ENCODE results near the gene SLC5A1. TPM values are rescaled to one million over a fixed set of nuclear protein-coding genes. Genes with fewer than 3 reads are reported as not detected.
"Not testable (repeated sequence)": the region's sequence is repeated elsewhere in the genome, so short reads cannot be mapped to it uniquely, and the experiment has no call there.

The SLC5A1 gene
- total RNA-seq, 3 donors from 2014 or later = 1.3 to 5.3 TPM; not detected in 1

DNA sequence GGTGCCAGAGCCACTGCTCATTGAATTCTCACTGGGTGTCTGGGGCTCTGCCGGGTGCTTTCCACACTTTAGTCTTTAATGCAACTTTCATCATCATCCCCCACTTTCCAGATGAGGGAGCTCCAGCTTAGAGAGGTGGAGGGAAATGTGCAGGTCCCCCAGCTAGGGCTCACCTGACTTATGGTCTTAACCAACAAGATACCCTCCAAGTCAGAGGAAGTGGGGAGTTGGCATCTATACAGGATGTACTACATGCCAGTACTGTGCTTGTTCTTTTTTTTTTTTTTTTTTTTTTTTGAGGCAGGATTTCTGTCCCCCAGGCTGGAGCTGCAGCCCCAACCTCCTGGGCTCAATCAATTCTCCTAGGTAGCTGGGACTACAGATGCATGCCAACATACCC, 89.7 kb downstream of the SLC5A1 start:
- TF ChIP-seq, protein P1, sequence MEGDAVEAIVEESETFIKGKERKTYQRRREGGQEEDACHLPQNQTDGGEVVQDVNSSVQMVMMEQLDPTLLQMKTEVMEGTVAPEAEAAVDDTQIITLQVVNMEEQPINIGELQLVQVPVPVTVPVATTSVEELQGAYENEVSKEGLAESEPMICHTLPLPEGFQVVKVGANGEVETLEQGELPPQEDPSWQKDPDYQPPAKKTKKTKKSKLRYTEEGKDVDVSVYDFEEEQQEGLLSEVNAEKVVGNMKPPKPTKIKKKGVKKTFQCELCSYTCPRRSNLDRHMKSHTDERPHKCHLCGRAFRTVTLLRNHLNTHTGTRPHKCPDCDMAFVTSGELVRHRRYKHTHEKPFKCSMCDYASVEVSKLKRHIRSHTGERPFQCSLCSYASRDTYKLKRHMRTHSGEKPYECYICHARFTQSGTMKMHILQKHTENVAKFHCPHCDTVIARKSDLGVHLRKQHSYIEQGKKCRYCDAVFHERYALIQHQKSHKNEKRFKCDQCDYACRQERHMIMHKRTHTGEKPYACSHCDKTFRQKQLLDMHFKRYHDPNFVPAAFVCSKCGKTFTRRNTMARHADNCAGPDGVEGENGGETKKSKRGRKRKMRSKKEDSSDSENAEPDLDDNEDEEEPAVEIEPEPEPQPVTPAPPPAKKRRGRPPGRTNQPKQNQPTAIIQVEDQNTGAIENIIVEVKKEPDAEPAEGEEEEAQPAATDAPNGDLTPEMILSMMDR (IDR thresholded peaks at IDR 0.05) = no peak
- TF ChIP-seq POLR2AphosphoS5 (IDR thresholded peaks at IDR 0.05) (no peak), POLR2A (IDR thresholded peaks at IDR 0.05) (no peak)
- Histone ChIP-seq H3K4me3 (no peak overlapping the region), H3K36me3 (no peaks in the 10 kb centered on the region), H3K27me3 (no peaks in the 10 kb centered on the region), H3K27ac (no peak overlapping the region), H3K4me1 (no peaks in the 10 kb centered on the region), H3K9me3 (no peaks in the 10 kb centered on the region)
- intact Hi-C loops (cut with DNase I; ENCODE audit: low total_unique reads) = no loop called here
- no peak for DNase-seq (ENCODE audit: low spot score in 2 of 2)

DNA sequence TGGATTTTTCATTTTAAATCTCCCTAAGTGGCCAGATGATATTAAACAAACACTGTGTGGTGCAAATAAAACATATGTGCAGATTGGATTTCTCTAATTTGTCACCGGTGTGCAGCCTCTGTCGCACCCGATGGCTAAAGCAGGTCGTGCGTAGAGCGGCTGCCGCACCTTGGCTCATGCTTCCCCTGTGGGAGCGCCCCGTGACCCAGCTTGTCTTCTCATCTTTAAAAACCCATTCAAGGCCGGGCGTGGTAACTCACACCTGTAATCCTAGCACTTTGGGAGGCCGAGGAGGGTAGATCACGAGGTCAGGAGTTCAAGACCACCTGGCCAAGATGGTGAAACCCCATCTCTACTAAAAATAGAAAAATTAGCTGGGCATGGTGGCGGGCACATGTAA, 91.7 kb downstream of the SLC5A1 start:
- H3K27ac ChIP-seq; H3K27me3 ChIP-seq; DNase-seq (ENCODE audit: low spot score in 2 of 2); H3K9me3 ChIP-seq; H3K4me1 ChIP-seq; H3K4me3 ChIP-seq; H3K36me3 ChIP-seq; intact Hi-C loops (cut with DNase I; ENCODE audit: low total_unique reads): not testable (repeated sequence)

DNA sequence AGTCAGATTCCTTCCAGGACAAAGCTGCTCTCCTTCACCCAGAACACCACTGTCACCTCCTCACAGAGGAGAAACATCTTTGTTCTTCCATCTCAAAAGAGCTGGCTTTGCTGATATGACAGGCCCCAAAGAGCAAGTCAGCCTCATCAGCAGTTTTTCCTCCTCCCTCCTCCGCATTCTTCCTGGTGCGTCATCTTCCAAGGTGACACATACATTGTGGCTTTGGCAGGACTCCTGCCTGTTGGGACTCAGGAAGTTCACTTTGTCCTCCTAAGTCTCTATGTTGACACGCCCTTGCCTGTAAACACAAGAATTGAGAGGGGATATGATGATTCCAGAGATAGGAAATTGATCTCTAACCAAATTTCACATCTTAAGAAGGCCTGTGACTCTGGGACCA, 92.9 kb downstream of the SLC5A1 start:
- intact Hi-C loops (cut with DNase I; ENCODE audit: low total_unique reads); H3K27me3 ChIP-seq; H3K36me3 ChIP-seq: not testable (repeated sequence)

DNA sequence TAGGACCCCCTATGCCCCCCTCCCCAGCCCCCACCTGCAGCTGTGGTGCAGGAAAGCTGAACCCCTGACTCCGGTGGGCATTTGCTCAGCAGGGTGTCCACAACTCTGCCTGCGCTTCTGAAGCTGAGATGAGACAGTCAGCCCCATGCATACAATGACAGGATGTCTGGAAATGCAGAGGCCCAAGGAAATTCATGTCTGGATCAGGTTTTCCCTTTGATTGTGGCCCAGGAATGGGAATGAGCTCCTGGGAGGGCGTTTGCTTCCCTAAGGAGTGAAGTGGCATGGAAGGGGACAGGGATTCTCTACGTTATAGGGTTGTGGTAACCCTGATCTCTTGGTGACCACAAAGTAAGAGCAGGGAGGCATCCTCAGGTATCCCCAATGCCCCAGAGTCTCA, 93.8 kb downstream of the SLC5A1 start:
- H3K9me3 ChIP-seq; H3K4me1 ChIP-seq; H3K4me3 ChIP-seq; intact Hi-C loops (cut with DNase I; ENCODE audit: low total_unique reads); H3K27ac ChIP-seq; H3K27me3 ChIP-seq; H3K36me3 ChIP-seq; DNase-seq (ENCODE audit: low spot score in 2 of 2): not testable (repeated sequence)

More for the DNA sequence above, 92.9 kb downstream of the SLC5A1 start:
- not testable (repeated sequence) for H3K27ac ChIP-seq, H3K4me3 ChIP-seq, H3K4me1 ChIP-seq, H3K9me3 ChIP-seq
- peak in 1 of 2 donors; percentile 62 for DNase-seq (ENCODE audit: low spot score in 2 of 2)

DNA sequence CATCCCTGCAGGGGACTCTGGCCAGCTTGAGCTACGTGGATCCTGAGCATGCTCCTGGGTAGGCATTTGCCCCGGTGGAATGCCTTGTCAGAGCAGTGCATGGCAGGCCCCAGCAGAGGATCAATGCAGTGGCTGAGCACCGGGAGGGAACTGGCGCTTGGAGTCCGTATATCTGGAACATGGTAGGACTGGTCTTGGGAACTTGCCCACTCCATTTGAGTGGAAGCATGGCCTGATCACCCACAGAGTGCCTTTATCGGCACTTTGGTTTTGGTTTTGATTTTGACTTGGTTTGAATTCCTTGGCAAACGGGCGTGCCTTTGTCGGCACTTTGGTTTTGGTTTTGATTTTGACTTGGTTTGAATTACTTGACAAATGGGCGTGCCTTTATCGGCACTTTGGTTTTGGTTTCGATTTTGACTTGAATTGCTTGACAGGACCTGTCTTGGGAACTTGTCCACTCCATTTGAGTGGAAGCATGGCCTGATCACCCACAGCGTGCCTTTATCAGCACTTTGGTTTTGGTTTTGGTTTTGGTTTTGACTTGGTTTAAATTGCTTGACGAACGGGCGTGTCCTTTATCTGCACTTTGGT, 94.8 kb downstream of the SLC5A1 start:
- H3K4me1 ChIP-seq; DNase-seq (ENCODE audit: low spot score in 2 of 2); H3K27me3 ChIP-seq; H3K9me3 ChIP-seq; H3K36me3 ChIP-seq; intact Hi-C loops (cut with DNase I; ENCODE audit: low total_unique reads); H3K27ac ChIP-seq: not testable (repeated sequence)
- peak overlapping the region; percentile 24 to 46 (median 42) for H3K4me3 ChIP-seq

DNA sequence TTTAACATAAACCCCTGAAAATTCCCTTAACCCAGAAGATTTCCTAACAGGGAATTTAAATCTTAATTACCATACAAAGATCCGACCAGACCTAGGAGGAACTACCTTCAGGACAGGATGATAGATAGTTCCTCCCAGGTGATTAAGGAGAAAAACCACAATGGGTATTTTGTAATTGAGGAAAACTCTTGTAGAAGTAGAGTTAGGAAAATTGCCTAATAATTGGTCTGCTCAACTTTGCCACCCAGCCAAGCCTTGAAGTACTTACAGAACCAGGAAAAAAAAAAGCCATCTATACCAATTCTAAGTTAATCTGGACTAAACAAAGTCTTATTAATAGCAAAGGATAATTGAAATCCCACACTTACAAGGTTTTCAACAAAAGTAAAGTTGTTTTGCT, 95.5 kb downstream of the SLC5A1 start:
- peak overlapping the region in 1 of 3 donors; percentile 42 for H3K4me3 ChIP-seq
- H3K36me3 ChIP-seq; H3K4me1 ChIP-seq; intact Hi-C loops (cut with DNase I; ENCODE audit: low total_unique reads); H3K27ac ChIP-seq; DNase-seq (ENCODE audit: low spot score in 2 of 2); H3K9me3 ChIP-seq; H3K27me3 ChIP-seq: not testable (repeated sequence)

DNA sequence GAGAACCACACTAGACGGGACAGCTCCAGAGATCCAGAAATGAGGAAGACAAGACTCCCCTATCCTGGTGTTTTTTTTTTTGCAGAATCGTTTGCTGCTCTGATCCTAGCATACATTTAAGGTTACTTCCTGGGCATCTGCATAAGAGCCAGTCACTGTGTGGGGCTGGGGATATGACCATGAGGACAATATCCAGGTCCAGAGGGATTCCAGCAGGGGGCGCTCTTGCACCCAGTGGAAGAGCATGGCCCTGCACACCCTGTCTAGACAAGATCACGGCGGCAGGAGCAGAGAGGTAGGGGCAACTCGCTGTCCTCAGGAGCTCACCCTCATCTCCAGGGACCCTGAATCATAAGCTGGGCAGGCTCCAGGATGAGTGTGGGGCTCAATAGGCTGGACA, 97.6 kb downstream of the SLC5A1 start:
- DNase-seq (ENCODE audit: low spot score in 2 of 2); H3K4me3 ChIP-seq; H3K27me3 ChIP-seq; intact Hi-C loops (cut with DNase I; ENCODE audit: low total_unique reads); H3K27ac ChIP-seq; H3K4me1 ChIP-seq; H3K9me3 ChIP-seq; H3K36me3 ChIP-seq: not testable (repeated sequence)

DNA sequence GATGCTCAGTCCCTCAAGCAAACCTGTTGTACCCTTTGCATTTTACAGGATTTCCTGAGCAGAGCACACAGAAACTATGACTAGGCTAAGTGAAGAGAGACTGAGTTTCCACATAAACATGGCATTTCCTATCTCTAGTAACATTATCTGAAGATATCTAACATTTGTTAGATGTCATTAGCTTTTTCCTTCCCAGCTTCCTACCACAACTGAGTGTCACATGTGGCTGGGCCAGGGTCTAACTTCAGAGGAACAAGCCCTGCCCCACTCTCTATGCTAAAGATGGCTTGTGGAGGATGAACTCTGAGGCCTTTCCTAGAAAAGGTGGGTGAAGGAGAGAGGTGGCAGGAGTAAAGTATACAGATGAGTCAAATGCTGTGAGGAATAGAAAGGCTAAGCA, 99.5 kb downstream of the SLC5A1 start:
- peaks cover 0 to 5% of the 10 kb centered on the region in 2 donors for H3K9me3 ChIP-seq
- TF ChIP-seq POLR2A (IDR thresholded peaks at IDR 0.05) = no peak
- no peak for TF ChIP-seq POLR2AphosphoS5 (IDR thresholded peaks at IDR 0.05)
- TF ChIP-seq, protein P1 (IDR thresholded peaks at IDR 0.05) = no peak
- intact Hi-C loops (cut with DNase I; ENCODE audit: low total_unique reads) = no loop called here
- DNase-seq (ENCODE audit: low spot score in 2 of 2) = no peak
- H3K27me3 ChIP-seq = no peaks in the 10 kb centered on the region
- no peak overlapping the region for H3K27ac ChIP-seq
- no peaks in the 10 kb centered on the region for H3K4me1 ChIP-seq
- H3K4me3 ChIP-seq = no peak overlapping the region
- H3K36me3 ChIP-seq = no peaks in the 10 kb centered on the region
